ENCODE measurements around the gene PDE10A. TPM values are rescaled to one million over a fixed set of nuclear protein-coding genes. Genes with fewer than 3 reads are reported as not detected.

Gene PDE10A
- polyA plus RNA-seq, 1 donor: 2.7 TPM

DNA sequence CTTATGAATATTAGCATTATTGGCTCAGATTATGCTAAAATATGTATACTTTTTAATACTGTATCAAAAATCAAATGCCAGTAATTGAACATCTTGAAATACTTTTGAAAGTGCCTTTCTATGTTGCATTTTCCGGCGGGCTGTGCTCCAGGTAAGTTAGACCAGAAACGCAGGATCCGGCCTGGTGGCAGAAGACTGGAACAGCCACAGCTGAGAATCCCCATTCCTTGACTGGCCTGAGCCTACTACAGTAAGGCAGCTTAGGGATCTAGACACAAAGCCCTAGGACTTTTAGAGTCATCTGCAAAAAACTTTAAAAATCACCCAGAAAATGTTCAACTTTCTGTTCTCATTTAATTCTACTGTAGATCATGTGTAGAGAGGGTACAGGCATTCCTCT, 214.8 kb downstream of the PDE10A start:
- Histone ChIP-seq H3K9me3 (ENCODE audit: control insufficient read depth, low read depth, low read length) (no peaks in the 10 kb centered on the region), H3K27ac (ENCODE audit: low read length) (no peak overlapping the region), H3K27me3 (ENCODE audit: control insufficient read depth, insufficient read depth, low read length) (no peaks in the 10 kb centered on the region), H3K4me1 (ENCODE audit: control insufficient read depth, insufficient read depth, low read length) (no peaks in the 10 kb centered on the region), H3K36me3 (ENCODE audit: control insufficient read depth, insufficient read depth, low read length) (no peaks in the 10 kb centered on the region), H3K4me3 (ENCODE audit: low read length) (no peak overlapping the region)
- DNase-seq: no peak
- no CpG with 5 or more reads among the region's 4 CpGs for WGBS (ENCODE audit: insufficient coverage, low lambda C conversion rate)

DNA sequence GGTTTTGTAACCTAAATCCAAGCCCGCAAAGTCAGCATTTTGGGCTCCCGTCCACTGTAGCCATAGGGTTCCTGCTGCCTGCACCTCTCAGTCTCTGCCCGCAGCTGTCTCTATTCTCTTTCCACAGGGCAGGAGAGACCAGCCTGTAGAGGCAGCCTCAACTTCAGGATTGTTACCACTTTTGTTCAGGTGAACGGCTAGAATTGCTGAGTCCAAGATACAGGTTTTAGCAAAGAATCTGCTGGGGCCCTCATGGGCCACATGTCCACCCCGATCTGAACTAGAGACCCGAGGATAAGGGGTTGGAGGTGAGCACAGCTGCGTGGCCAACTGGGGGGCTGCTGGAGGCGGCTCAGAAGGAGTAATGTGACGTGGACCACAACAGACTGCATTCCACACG, 215.9 kb downstream of the PDE10A start:
- H3K36me3 ChIP-seq (ENCODE audit: control insufficient read depth, insufficient read depth, low read length): no peaks in the 10 kb centered on the region
- no peaks in the 10 kb centered on the region for H3K27me3 ChIP-seq (ENCODE audit: control insufficient read depth, insufficient read depth, low read length)
- H3K27ac ChIP-seq (ENCODE audit: low read length): no peak overlapping the region
- H3K4me3 ChIP-seq (ENCODE audit: low read length): no peak overlapping the region
- DNase-seq: no peak
- WGBS (ENCODE audit: insufficient coverage, low lambda C conversion rate): no CpG with 5 or more reads among the region's 10 CpGs
- H3K4me1 ChIP-seq (ENCODE audit: control insufficient read depth, insufficient read depth, low read length): no peaks in the 10 kb centered on the region
- no peaks in the 10 kb centered on the region for H3K9me3 ChIP-seq (ENCODE audit: control insufficient read depth, low read depth, low read length)

DNA sequence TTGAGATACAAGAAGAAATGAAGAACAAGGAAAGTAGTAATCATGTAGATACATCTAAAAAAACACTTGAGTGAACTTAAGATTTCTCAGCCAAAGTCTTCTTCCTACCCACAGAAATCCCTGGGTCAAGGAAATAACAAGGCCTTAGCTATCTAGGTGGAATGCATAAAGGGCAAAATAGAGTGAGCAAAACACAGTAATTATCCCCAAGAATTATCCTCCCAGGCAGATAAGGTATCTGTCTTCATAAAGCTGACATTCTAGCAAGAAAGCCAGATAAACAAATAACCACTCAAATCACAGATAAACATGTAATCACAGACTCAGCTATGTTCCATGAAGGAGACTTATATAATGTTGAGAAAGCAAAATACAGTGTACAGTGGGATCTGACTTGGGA, 216.7 kb downstream of the PDE10A start:
- DNase-seq: no peak
- H3K4me1 ChIP-seq (ENCODE audit: control insufficient read depth, insufficient read depth, low read length): no peaks in the 10 kb centered on the region
- H3K4me3 ChIP-seq (ENCODE audit: low read length): no peak overlapping the region
- no peaks in the 10 kb centered on the region for H3K36me3 ChIP-seq (ENCODE audit: control insufficient read depth, insufficient read depth, low read length)
- H3K27me3 ChIP-seq (ENCODE audit: control insufficient read depth, insufficient read depth, low read length): no peaks in the 10 kb centered on the region
- no peaks in the 10 kb centered on the region for H3K9me3 ChIP-seq (ENCODE audit: control insufficient read depth, low read depth, low read length)
- H3K27ac ChIP-seq (ENCODE audit: low read length): no peak overlapping the region

DNA sequence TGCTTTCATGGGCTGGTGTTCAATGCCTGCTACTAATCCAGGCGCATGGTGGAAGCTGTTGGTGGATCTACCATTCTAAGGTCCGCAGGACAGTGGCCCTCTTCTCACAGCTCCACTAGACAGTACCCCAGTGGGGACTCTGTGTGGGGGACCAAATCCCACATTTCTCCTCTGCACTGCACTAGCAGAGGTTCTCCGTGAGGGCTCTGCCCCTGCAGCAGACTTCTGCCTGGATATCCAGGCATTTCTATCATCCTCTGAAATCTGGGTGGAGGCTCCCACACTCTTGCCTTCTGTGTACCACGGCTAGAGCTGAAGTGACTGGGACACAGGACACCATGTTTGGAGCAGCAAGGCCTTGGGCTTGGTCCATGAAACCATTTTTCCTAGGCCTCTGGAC, 219.6 kb downstream of the PDE10A start:
- H3K9me3 ChIP-seq (ENCODE audit: control insufficient read depth, low read depth, low read length): no peaks in the 10 kb centered on the region
- no peaks in the 10 kb centered on the region for H3K4me1 ChIP-seq (ENCODE audit: control insufficient read depth, insufficient read depth, low read length)
- no CpG with 5 or more reads among the region's 4 CpGs for WGBS (ENCODE audit: insufficient coverage, low lambda C conversion rate)
- no peak overlapping the region for H3K4me3 ChIP-seq (ENCODE audit: low read length)
- no peaks in the 10 kb centered on the region for H3K36me3 ChIP-seq (ENCODE audit: control insufficient read depth, insufficient read depth, low read length)
- no peaks in the 10 kb centered on the region for H3K27me3 ChIP-seq (ENCODE audit: control insufficient read depth, insufficient read depth, low read length)
- no peak overlapping the region for H3K27ac ChIP-seq (ENCODE audit: low read length)
- no peak for DNase-seq

DNA sequence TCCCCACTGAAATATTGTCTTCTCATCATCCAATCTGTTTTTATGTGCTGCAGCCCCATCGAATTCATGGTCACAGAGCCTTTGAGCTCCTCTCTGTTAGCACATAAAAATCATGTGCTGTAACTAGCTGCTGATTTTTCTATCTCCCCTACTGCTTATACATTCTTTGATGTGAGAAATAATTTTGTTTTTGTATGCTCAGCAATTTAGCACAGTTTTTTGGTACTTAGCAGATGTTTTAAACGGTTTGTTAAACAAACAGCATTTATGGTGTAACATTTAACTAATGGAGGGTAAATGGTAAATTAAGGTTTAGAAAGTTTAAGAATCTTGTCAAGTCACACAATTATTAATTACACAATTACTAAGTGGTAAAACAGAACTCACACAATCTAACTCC, 221.9 kb downstream of the PDE10A start:
- DNase-seq: no peak
- no peaks in the 10 kb centered on the region for H3K9me3 ChIP-seq (ENCODE audit: control insufficient read depth, low read depth, low read length)
- H3K27me3 ChIP-seq (ENCODE audit: control insufficient read depth, insufficient read depth, low read length): no peaks in the 10 kb centered on the region
- no peaks in the 10 kb centered on the region for H3K36me3 ChIP-seq (ENCODE audit: control insufficient read depth, insufficient read depth, low read length)
- no peak overlapping the region for H3K27ac ChIP-seq (ENCODE audit: low read length)
- H3K4me3 ChIP-seq (ENCODE audit: low read length): no peak overlapping the region
- 40% methylated on average over 1 of the region's 2 CpGs for WGBS (ENCODE audit: insufficient coverage, low lambda C conversion rate)
- H3K4me1 ChIP-seq (ENCODE audit: control insufficient read depth, insufficient read depth, low read length): no peaks in the 10 kb centered on the region

DNA sequence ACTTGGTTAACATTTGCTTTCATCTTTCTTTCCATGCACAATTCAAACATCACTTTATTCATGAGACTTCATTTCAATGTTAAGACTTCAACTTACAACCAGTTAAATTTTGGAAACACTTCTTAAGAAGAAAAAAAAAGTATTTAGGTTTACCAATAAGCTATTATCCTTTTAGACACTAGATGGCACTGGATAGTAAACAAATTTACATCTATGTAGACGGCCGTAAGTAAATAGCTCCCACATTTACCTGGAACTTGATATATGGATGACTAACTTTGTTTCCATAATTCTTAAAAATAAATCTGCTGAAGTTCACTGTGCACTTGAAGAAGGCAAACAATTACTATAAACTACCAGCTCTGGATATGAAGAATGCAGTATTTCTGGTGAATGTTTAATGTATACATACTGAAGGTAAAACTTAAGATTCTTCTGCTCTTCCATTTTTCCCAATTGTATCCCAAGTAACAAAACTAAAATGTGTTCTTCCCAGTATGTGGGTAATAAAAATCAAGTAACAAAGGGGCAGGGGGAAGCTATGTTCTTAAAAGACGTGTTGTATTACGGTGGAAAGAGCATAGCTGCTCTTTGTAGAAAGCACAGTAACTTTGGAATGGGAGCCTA, 223.0 kb downstream of the PDE10A start:
- peak in 1 of 2 donors; percentile 1 for DNase-seq
- Histone ChIP-seq H3K4me3 (ENCODE audit: low read length) (no peak overlapping the region), H3K36me3 (ENCODE audit: control insufficient read depth, insufficient read depth, low read length) (no peaks in the 10 kb centered on the region), H3K27ac (ENCODE audit: low read length) (no peak overlapping the region), H3K9me3 (ENCODE audit: control insufficient read depth, low read depth, low read length) (no peaks in the 10 kb centered on the region), H3K4me1 (ENCODE audit: control insufficient read depth, insufficient read depth, low read length) (no peaks in the 10 kb centered on the region), H3K27me3 (ENCODE audit: control insufficient read depth, insufficient read depth, low read length) (no peaks in the 10 kb centered on the region)
- 0% methylated on average over 2 of the region's 4 CpGs for WGBS (ENCODE audit: insufficient coverage, low lambda C conversion rate)

DNA sequence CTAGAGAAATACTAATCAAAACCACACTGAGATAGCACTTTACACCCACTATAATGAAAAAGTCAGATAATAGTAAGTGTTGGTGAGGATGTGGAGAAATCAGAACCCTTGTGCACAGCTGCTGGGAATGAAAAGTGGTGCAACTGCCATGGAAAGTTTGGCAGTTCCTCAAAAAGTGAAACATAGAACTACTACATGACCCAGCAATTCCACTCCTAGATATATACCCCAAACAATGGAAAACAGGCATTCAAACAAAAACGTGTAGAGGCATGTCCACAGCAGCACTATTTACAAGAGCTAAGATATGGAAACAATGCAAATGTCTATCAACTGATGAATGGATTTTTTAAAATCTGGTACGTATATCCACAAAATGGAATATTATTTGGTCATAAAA, 236.1 kb downstream of the PDE10A start:
- WGBS (ENCODE audit: insufficient coverage, low lambda C conversion rate): 100% methylated on average over 1 of the region's 2 CpGs
- DNase-seq: no peak
- H3K4me1 ChIP-seq (ENCODE audit: control insufficient read depth, insufficient read depth, low read length): no peaks in the 10 kb centered on the region

DNA sequence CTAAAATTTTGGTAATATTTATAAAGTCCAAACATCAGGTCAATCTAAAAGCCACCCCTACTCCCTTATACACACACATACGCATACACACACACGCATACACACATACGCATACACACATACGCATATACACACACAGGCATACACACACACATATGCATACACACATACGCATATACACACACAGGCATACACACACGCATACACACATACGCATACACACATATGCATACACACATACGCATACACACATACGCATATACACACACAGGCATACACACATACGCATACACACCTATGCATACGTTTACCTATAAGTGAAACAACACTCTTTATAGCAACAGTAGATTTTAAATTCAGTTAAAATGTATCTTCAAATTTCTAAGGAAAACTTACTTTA, 240.8 kb downstream of the PDE10A start:
- no peak overlapping the region for H3K4me3 ChIP-seq (ENCODE audit: low read length)

More for the DNA sequence above, 236.1 kb downstream of the PDE10A start:
- no peak overlapping the region for H3K27ac ChIP-seq (ENCODE audit: low read length)
- H3K27me3 ChIP-seq (ENCODE audit: control insufficient read depth, insufficient read depth, low read length): no peaks in the 10 kb centered on the region
- H3K36me3 ChIP-seq (ENCODE audit: control insufficient read depth, insufficient read depth, low read length): no peaks in the 10 kb centered on the region
- H3K4me3 ChIP-seq (ENCODE audit: low read length): no peak overlapping the region
- no peaks in the 10 kb centered on the region for H3K9me3 ChIP-seq (ENCODE audit: control insufficient read depth, low read depth, low read length)

DNA sequence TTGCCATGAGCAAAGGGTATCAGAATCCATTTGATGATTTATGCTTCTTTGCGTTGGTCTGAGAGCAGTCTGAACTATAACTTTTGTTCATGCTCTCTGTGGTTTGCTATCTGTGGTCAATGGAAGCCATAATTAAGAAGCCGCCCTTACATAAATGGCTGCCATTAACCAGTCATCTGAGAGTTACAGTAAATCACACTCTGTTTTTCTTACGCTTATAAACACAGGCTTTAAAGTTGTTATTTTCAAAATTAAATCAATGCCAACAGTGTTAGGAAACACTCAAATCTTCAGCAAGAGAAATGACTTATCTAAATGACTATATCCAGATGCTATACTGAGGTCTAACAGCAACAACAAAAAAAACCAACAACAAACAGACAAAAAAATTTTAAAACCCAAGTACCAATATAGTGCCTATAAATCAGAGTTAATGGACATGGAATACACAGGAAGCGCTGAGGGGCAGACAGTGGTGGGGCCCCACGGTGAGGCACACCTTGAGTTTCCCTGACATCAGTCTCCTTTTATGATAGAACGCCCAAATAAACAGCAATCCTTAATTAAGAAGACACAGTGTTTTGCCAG, 245.7 kb downstream of the PDE10A start:
- no peaks in the 10 kb centered on the region for H3K4me1 ChIP-seq (ENCODE audit: control insufficient read depth, insufficient read depth, low read length)
- H3K36me3 ChIP-seq (ENCODE audit: control insufficient read depth, insufficient read depth, low read length): no peaks in the 10 kb centered on the region
- H3K27me3 ChIP-seq (ENCODE audit: control insufficient read depth, insufficient read depth, low read length): no peaks in the 10 kb centered on the region
- no peaks in the 10 kb centered on the region for H3K9me3 ChIP-seq (ENCODE audit: control insufficient read depth, low read depth, low read length)
- no peak for DNase-seq
- no peak overlapping the region for H3K27ac ChIP-seq (ENCODE audit: low read length)
- WGBS (ENCODE audit: insufficient coverage, low lambda C conversion rate): 86% methylated on average over 1 of the region's 6 CpGs
- no peak overlapping the region for H3K4me3 ChIP-seq (ENCODE audit: low read length)

More for the DNA sequence above, 240.8 kb downstream of the PDE10A start:
- H3K27ac ChIP-seq (ENCODE audit: low read length): no peak overlapping the region
- no peak for DNase-seq
- H3K9me3 ChIP-seq (ENCODE audit: control insufficient read depth, low read depth, low read length): no peaks in the 10 kb centered on the region
- 100% methylated on average over 5 of the region's 11 CpGs for WGBS (ENCODE audit: insufficient coverage, low lambda C conversion rate)
- H3K36me3 ChIP-seq (ENCODE audit: control insufficient read depth, insufficient read depth, low read length): no peaks in the 10 kb centered on the region
- H3K27me3 ChIP-seq (ENCODE audit: control insufficient read depth, insufficient read depth, low read length): no peaks in the 10 kb centered on the region
- H3K4me1 ChIP-seq (ENCODE audit: control insufficient read depth, insufficient read depth, low read length): no peaks in the 10 kb centered on the region

DNA sequence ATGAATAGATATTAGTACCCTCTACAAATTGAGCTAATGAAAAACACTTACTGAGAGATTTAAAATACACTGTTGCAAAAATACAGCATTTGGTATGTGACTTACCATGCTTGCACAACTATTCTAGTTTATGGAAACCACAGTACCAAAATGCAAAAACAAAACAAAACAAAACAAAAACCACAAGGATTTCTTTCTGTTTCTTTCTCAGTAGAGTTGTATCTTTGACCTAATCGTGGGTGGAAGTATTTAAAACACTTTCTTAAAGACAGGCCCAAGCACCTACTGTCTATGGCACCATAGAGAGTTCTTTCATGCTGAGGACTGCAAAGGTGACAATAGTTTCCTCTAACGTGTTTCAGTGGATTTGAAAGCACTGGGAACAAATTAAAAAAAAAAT, 258.3 kb downstream of the PDE10A start:
- Histone ChIP-seq H3K36me3 (ENCODE audit: control insufficient read depth, insufficient read depth, low read length) (no peaks in the 10 kb centered on the region), H3K4me3 (ENCODE audit: low read length) (no peak overlapping the region), H3K27ac (ENCODE audit: low read length) (no peak overlapping the region), H3K27me3 (ENCODE audit: control insufficient read depth, insufficient read depth, low read length) (no peaks in the 10 kb centered on the region), H3K4me1 (ENCODE audit: control insufficient read depth, insufficient read depth, low read length) (no peaks in the 10 kb centered on the region), H3K9me3 (ENCODE audit: control insufficient read depth, low read depth, low read length) (no peaks in the 10 kb centered on the region)
- WGBS (ENCODE audit: insufficient coverage, low lambda C conversion rate): 80% methylated on average over 1 of the region's 2 CpGs
- no peak for DNase-seq

DNA sequence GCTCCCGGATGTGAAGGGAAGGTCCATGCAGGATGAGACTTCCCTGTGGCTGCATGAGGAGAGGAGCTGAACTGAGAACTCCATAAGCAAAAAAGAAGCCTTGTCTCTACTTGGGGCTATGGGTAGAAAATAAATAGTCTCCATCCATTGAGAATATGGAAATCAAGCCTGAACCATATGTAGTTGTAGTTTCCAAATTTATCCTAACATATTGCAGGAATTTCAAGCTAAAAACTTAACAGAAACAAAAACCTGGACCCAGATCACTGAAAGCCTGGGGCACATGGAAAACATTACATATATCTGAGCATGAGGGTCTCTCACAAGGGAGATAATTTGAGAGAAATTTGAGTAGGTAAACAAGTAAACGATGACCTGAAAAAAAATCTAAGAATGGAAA, 258.7 kb downstream of the PDE10A start:
- Histone ChIP-seq H3K4me3 (ENCODE audit: low read length) (no peak overlapping the region), H3K27ac (ENCODE audit: low read length) (no peak overlapping the region)

More for the DNA sequence above, 258.7 kb downstream of the PDE10A start:
- 100% methylated on average over 1 of the region's 2 CpGs for WGBS (ENCODE audit: insufficient coverage, low lambda C conversion rate)
- Histone ChIP-seq H3K9me3 (ENCODE audit: control insufficient read depth, low read depth, low read length) (no peaks in the 10 kb centered on the region), H3K36me3 (ENCODE audit: control insufficient read depth, insufficient read depth, low read length) (no peaks in the 10 kb centered on the region), H3K27me3 (ENCODE audit: control insufficient read depth, insufficient read depth, low read length) (no peaks in the 10 kb centered on the region), H3K4me1 (ENCODE audit: control insufficient read depth, insufficient read depth, low read length) (no peaks in the 10 kb centered on the region)
- DNase-seq: no peak
